H1 (cell line): Measurements from ENCODE around the gene SLC2A11. TPM values are rescaled to one million over a fixed set of nuclear protein-coding genes. Genes with fewer than 3 reads are reported as not detected.

Experiments
- CTCF ChIA-PET: fragments of 300-600 bp; sonication (Branson Sonifier 250); formaldehyde crosslinking; loops from one replicate; lab custom pipeline; 2021; ENCODE audit not compliant: partially characterized antibody; lab: Charles Lee
- POLR2A ChIA-PET: fragments of 300-600 bp; sonication (Branson Sonifier 250); formaldehyde crosslinking; loops from one replicate; lab custom pipeline; 2021; ENCODE audit warnings: inconsistent platforms; ENCODE audit not compliant: partially characterized antibody; lab: Charles Lee
- DNase-seq, 2 experiments: peaks; one replicate each; pipeline versions ENCODE4 v3.0.0 to v3.0.0-alpha.2; 2010 to 2022; ENCODE audit warnings: low spot score in 2 of 2, low read depth in 1 of 2, mixed read lengths in 1 of 2
- FAIRE-seq: peaks from 2 replicates; lab custom pipeline; 2011; peaks lifted over from hg19 to GRCh38; lab: Jason Lieb, UNC
- H2AFZ ChIP-seq: 2 replicates; pipeline ENCODE4 v1.8.1; 2012; ENCODE audit warnings: low read length, inconsistent platforms
- H2AK5ac ChIP-seq: 2 replicates; pipeline ENCODE4 v1.6.1; 2013; ENCODE audit warnings: low read depth, low read length
- H2BK120ac ChIP-seq: replicated peaks from 2 replicates; pipeline ENCODE3; 2013; ENCODE audit warnings: low read depth, low read length, inconsistent platforms
- H2BK12ac ChIP-seq: 2 replicates; pipeline ENCODE4 v1.6.1; 2013; ENCODE audit warnings: low read depth, low read length
- H2BK15ac ChIP-seq: 2 replicates; pipeline ENCODE4 v1.6.1; 2013; ENCODE audit warnings: low read length
- H2BK20ac ChIP-seq: 2 replicates; pipeline ENCODE4 v1.6.1; 2013; ENCODE audit warnings: low read length
- H2BK5ac ChIP-seq: 2 replicates; pipeline ENCODE4 v1.6.1; 2013; ENCODE audit warnings: low read depth, low read length
- H3K14ac ChIP-seq: 2 replicates; pipeline ENCODE4 v1.6.1; 2013; ENCODE audit warnings: inconsistent platforms; ENCODE audit not compliant: insufficient read length
- H3K18ac ChIP-seq: 2 replicates; pipeline ENCODE4 v1.6.1; 2013; ENCODE audit warnings: low read length; ENCODE audit errors: extremely low read depth
- H3K23ac ChIP-seq: 2 replicates; pipeline ENCODE4 v1.6.1; 2013; ENCODE audit warnings: inconsistent platforms; ENCODE audit not compliant: insufficient read length
- H3K23me2 ChIP-seq: 2 replicates; pipeline ENCODE4 v1.6.1; 2013; ENCODE audit warnings: low read depth, low read length
- H3K27ac ChIP-seq: 2 replicates; pipeline ENCODE4 v1.6.1; 2011; ENCODE audit warnings: low read depth, low read length, inconsistent platforms
- H3K27me3 ChIP-seq, 4 experiments: replicated peaks in 1 of 4; 1 replicate in 1 of 4; 2 replicates in 3 of 4; pipeline versions ENCODE4 v1.6.1 to v1.8.1; 2011 to 2013; ENCODE audit warnings: low read length in 3 of 4, mild to moderate bottlenecking in 3 of 4, inconsistent platforms in 2 of 4, mixed read lengths in 2 of 4, moderate library complexity in 1 of 4; ENCODE audit not compliant: control insufficient read depth in 3 of 4, insufficient read depth in 3 of 4; ENCODE audit errors: extremely low read depth in 1 of 4
- H3K36me3 ChIP-seq, 4 experiments: 2 replicates each; pipeline versions ENCODE4 v1.6.1 to v1.8.1; 2011 to 2013; ENCODE audit warnings: mild to moderate bottlenecking in 4 of 4, low read length in 3 of 4, moderate library complexity in 2 of 4, control low read depth in 1 of 4, inconsistent platforms in 1 of 4; ENCODE audit not compliant: insufficient read depth in 4 of 4, control insufficient read depth in 2 of 4
- H3K4ac ChIP-seq: replicated peaks from 2 replicates; pipeline ENCODE3; 2013; ENCODE audit warnings: low read length, low read depth, mixed read lengths, inconsistent platforms; ENCODE audit not compliant: insufficient read length
- H3K4me1 ChIP-seq, 4 experiments: replicated peaks in 1 of 4; 1 replicate in 1 of 4; 2 replicates in 3 of 4; pipeline versions ENCODE4 v1.6.1 to v1.8.1; 2011 to 2013; ENCODE audit warnings: low read length in 3 of 4, inconsistent platforms in 2 of 4, mixed read lengths in 1 of 4; ENCODE audit not compliant: insufficient read depth in 4 of 4, control insufficient read depth in 3 of 4
- H3K4me2 ChIP-seq, 2 experiments: 2 replicates each; pipeline versions ENCODE4 v1.6.1 to v1.8.1; 2011 to 2013; ENCODE audit warnings: low read depth in 2 of 2, low read length in 2 of 2, control low read depth in 1 of 2, inconsistent platforms in 1 of 2, mild to moderate bottlenecking in 1 of 2; ENCODE audit not compliant: insufficient read depth in 1 of 2
- H3K4me3 ChIP-seq, 4 experiments: fragments of 200-600, 300-600 bp in 1 of 4; sonication (generic), shearing (Covaris generic), sonication (Bioruptor Twin) in 1 of 4; 2 replicates each; pipeline versions ENCODE4 v1.5.1 to v1.8.1; 2011 to 2016; ENCODE audit warnings: low read length in 4 of 4, low read depth in 3 of 4, control low read depth in 2 of 4, inconsistent platforms in 2 of 4, mild to moderate bottlenecking in 2 of 4, mixed read lengths in 1 of 4, moderate library complexity in 1 of 4; ENCODE audit not compliant: insufficient read depth in 2 of 4; ENCODE audit errors: extremely low read depth in 1 of 4
- H3K56ac ChIP-seq: replicated peaks from 2 replicates; pipeline ENCODE3; 2013; ENCODE audit warnings: low read depth, mild to moderate bottlenecking, mixed read lengths, low read length, inconsistent platforms; ENCODE audit not compliant: insufficient read length
- H3K79me1 ChIP-seq: 2 replicates; pipeline ENCODE4 v1.6.1; 2013; ENCODE audit warnings: low read depth, low read length, control low read depth
- H3K79me2 ChIP-seq, 2 experiments: 2 replicates each; pipeline versions ENCODE4 v1.6.1 to v1.8.1; 2012 to 2013; ENCODE audit warnings: low read length in 2 of 2, mild to moderate bottlenecking in 2 of 2, inconsistent platforms in 1 of 2; ENCODE audit not compliant: insufficient read depth in 2 of 2, control insufficient read depth in 1 of 2
- H3K9ac ChIP-seq, 4 experiments: replicated peaks in 1 of 4; 1 replicate in 1 of 4; 2 replicates in 3 of 4; pipeline versions ENCODE4 v1.6.1 to v1.8.1; 2011 to 2013; ENCODE audit warnings: low read depth in 3 of 4, low read length in 3 of 4, control low read depth in 2 of 4, mild to moderate bottlenecking in 2 of 4, moderate library complexity in 2 of 4, inconsistent platforms in 1 of 4; ENCODE audit errors: extremely low read depth in 1 of 4
- H3K9me3 ChIP-seq, 2 experiments: 2 replicates each; pipeline versions ENCODE4 v1.6.1 to v1.8.1; 2012 to 2013; ENCODE audit warnings: mild to moderate bottlenecking in 2 of 2, moderate library complexity in 2 of 2, control low read depth in 1 of 2, inconsistent platforms in 1 of 2, low read depth in 1 of 2, low read length in 1 of 2, mixed read lengths in 1 of 2; ENCODE audit not compliant: insufficient read depth in 2 of 2
- H4K20me1 ChIP-seq, 2 experiments: replicated peaks in 1 of 2; 2 replicates each; pipeline versions ENCODE3 to v1.8.1; 2011 to 2013; ENCODE audit warnings: inconsistent platforms in 2 of 2, low read length in 2 of 2, mild to moderate bottlenecking in 1 of 2; ENCODE audit not compliant: insufficient read depth in 2 of 2, control insufficient read depth in 1 of 2
- H4K5ac ChIP-seq: 2 replicates; pipeline ENCODE4 v1.6.1; 2013; ENCODE audit warnings: low read length, low read depth, mixed read lengths, inconsistent platforms; ENCODE audit not compliant: insufficient read length
- H4K8ac ChIP-seq: 2 replicates; pipeline ENCODE4 v1.8.0; 2013; ENCODE audit warnings: mild to moderate bottlenecking, moderate library complexity, low read length, inconsistent platforms; ENCODE audit not compliant: insufficient read depth; ENCODE audit errors: extremely low read depth
- H4K91ac ChIP-seq: replicated peaks from 2 replicates; pipeline ENCODE3; 2013; ENCODE audit warnings: low read length, mixed read lengths, inconsistent platforms; ENCODE audit not compliant: insufficient read length
- CREB1 ChIP-seq: IDR thresholded peaks from 2 replicates; pipeline ENCODE4 v1.6.1; 2012; ENCODE audit warnings: inconsistent platforms
- JUND ChIP-seq: IDR thresholded peaks from 2 replicates; pipeline ENCODE4 v1.6.1; 2011; ENCODE audit warnings: mild to moderate bottlenecking, improper control_type of control experiment, low read length
- SP2 ChIP-seq: IDR thresholded peaks from 2 replicates; pipeline ENCODE4 v1.6.1; 2012; ENCODE audit warnings: mild to moderate bottlenecking, low read length, inconsistent platforms
- WGBS, 2 experiments: shearing (Covaris generic) in 1 of 2; methylation state at CpG; one replicate each; pipeline versions ENCODE4 v1.1.6 to v1.1.7; 2013 to 2015; ENCODE audit warnings: low lambda C conversion rate in 2 of 2, mixed read lengths in 2 of 2, inconsistent platforms in 1 of 2, low coverage in 1 of 2, missing lambda C conversion rate in 1 of 2; ENCODE audit not compliant: insufficient replicate concordance in 2 of 2, insufficient coverage in 1 of 2, insufficient read length in 1 of 2; ENCODE audit errors: extremely low coverage in 1 of 2, missing lambda C conversion rate in 1 of 2; 5-methylcytosine and 5-hydroxymethylcytosine counted together
- polyA plus RNA-seq, 7 experiments: library from polyadenylated mRNA; depleted of rRNA in 3 of 7; stranded (reverse) in 5 of 7; unstranded in 2 of 7; fragments of >200 nt in 5 of 7; fragments of 200-250 nt in 2 of 7; gene quantifications; 1 replicate in 5 of 7; 2 replicates in 1 of 7; 4 replicates in 1 of 7; pipeline versions ENCODE4 v1.2.1 to v1.2.3, GENCODE V29; 2011 to 2013; ENCODE audit warnings: missing spikeins in 2 of 7, mixed read lengths in 2 of 7
- total RNA-seq: library from RNA; stranded (reverse); fragmentation: NEBNext Ultra II Directional; extraction: Animal tissue kit (Norgen Biotek cat#: 25700); gene quantifications from 2 replicates; pipeline ENCODE4 v1.2.1, GENCODE V29; 2021

The SLC2A11 gene
- total and polyA plus RNA-seq, 2 of the 8 experiments (the other 6 are each of a cell fraction or from before 2014, with no cell fraction given), result 10.7 to 12.5 TPM

GRCh38 chr22:23897320-23897719 is 39.6 kb downstream of the SLC2A11 start:
- H3K27me3 ChIP-seq, result no peaks in the 10 kb centered on the region
- peaks cover 2 to 5% of the 10 kb centered on the region in 2 experiments; a peak in 1 of 4 replicates for H3K9me3 ChIP-seq
- H3K4me3 ChIP-seq, result no peak overlapping the region
- H3K14ac ChIP-seq, result no peak overlapping the region
- no peak overlapping the region for H2BK12ac ChIP-seq
- no peak overlapping the region for H3K4me2 ChIP-seq
- H2BK15ac ChIP-seq, result no peak overlapping the region
- H2BK120ac ChIP-seq, result no peak overlapping the region
- H3K23me2 ChIP-seq, result peaks cover 6% of the 10 kb centered on the region
- H3K27ac ChIP-seq, result no peak overlapping the region
- H3K36me3 ChIP-seq, result peaks cover 14 to 20% (median 18%) of the 10 kb centered on the region in 4 experiments
- peaks cover 5 to 11% of the 10 kb centered on the region in 2 experiments for H4K20me1 ChIP-seq
- H2BK5ac ChIP-seq, result no peak overlapping the region
- H3K9ac ChIP-seq, result no peak overlapping the region
- no peak overlapping the region for H3K4ac ChIP-seq
- no peak overlapping the region for H3K56ac ChIP-seq
- 0 out of 2 replicates have a peak overlapping the region, but pooled peaks have one; percentile 42 for H3K18ac ChIP-seq
- CTCF ChIA-PET, result interaction anchor here (1.8 to 2.0 kb wide), 2 partner anchors 12 to 35 kb away, joined by 5 to 13 read pairs; no protein-coding TSS in a partner anchor
- no peak overlapping the region for H2AK5ac ChIP-seq
- no peaks in the 10 kb centered on the region; the same call in none of the 2 replicates for H3K79me1 ChIP-seq
- no peak overlapping the region for H4K8ac ChIP-seq
- peaks cover 9 to 34% (median 15%) of the 10 kb centered on the region in 4 experiments for H3K4me1 ChIP-seq
- H3K79me2 ChIP-seq, result peaks cover 0 to 7% of the 10 kb centered on the region in 2 experiments; a peak in 1 of 4 replicates
- H3K23ac ChIP-seq, result no peak overlapping the region
- no peak overlapping the region for H4K5ac ChIP-seq
- no peak overlapping the region for H4K91ac ChIP-seq
- no peak for FAIRE-seq
- POLR2A ChIA-PET, result interaction anchor here (0.8 to 1.8 kb wide), 5 partner anchors 8 to 22 kb away, joined by 3 to 15 read pairs (median 6); no protein-coding TSS in a partner anchor
- WGBS, 2 experiments, result 80% methylated on average over 2 of the region's 3 CpGs; no CpG with 5 or more reads in 1 of the 2 experiments
- no peak overlapping the region for H2AFZ ChIP-seq
- no peak overlapping the region for H2BK20ac ChIP-seq
- no peak for DNase-seq
- TF ChIP-seq CREB1, result no peak
- no peak for TF ChIP-seq SP2
- TF ChIP-seq JUND, result no peak
